Keratinocyte (primary cell): ENCODE measurements around the gene CWF19L2. TPM values are rescaled to one million over a fixed set of nuclear protein-coding genes. Genes with fewer than 3 reads are reported as not detected.

Experiments used
- DNase-seq: peaks from one replicate; pipeline ENCODE4 v3.0.0-alpha.2; 2011; ENCODE audit warnings: low read depth, missing footprints, low spot score
- FAIRE-seq: peaks from 2 replicates; lab custom pipeline; 2011; peaks lifted over from hg19 to GRCh38; lab: Jason Lieb, UNC
- H2AFZ ChIP-seq: 2 replicates; pipeline ENCODE4 v1.6.0; 2012; ENCODE audit warnings: low read length, control low read depth, inconsistent platforms; ENCODE audit not compliant: control insufficient read depth
- H3K27ac ChIP-seq: 2 replicates; pipeline ENCODE4 v1.5.1; 2011; ENCODE audit warnings: low read length; ENCODE audit not compliant: control insufficient read depth, insufficient read depth
- H3K27me3 ChIP-seq: 3 replicates; pipeline ENCODE4 v1.6.0; 2011; ENCODE audit warnings: low read length; ENCODE audit not compliant: control insufficient read depth, insufficient read depth; ENCODE audit errors: extremely low read depth
- H3K36me3 ChIP-seq, 2 experiments: 2 replicates in 1 of 2; 3 replicates in 1 of 2; pipeline ENCODE4 v1.5.1; 2011; ENCODE audit warnings: low read length in 2 of 2, mild to moderate bottlenecking in 1 of 2; ENCODE audit not compliant: control insufficient read depth in 2 of 2, insufficient read depth in 2 of 2; ENCODE audit errors: extremely low read depth in 1 of 2
- H3K4me1 ChIP-seq: 3 replicates; pipeline ENCODE4 v1.5.1; 2011; ENCODE audit warnings: low read length; ENCODE audit not compliant: control insufficient read depth, insufficient read depth; ENCODE audit errors: extremely low read depth
- H3K4me2 ChIP-seq: 3 replicates; pipeline ENCODE4 v1.6.0; 2011; ENCODE audit warnings: low read depth, low read length; ENCODE audit not compliant: control insufficient read depth, insufficient read depth; ENCODE audit errors: extremely low read depth
- H3K4me3 ChIP-seq, 3 experiments: fragments of 200-600 bp in 1 of 3; sonication (generic) in 1 of 3; 2 replicates in 2 of 3; 3 replicates in 1 of 3; pipeline ENCODE4 v1.5.1; 2011 to 2016; ENCODE audit warnings: low read length in 3 of 3, mild to moderate bottlenecking in 3 of 3, control low read depth in 2 of 3, inconsistent platforms in 1 of 3, low read depth in 1 of 3, mixed read lengths in 1 of 3, mixed run types in 1 of 3, moderate library complexity in 1 of 3; ENCODE audit not compliant: control insufficient read depth in 2 of 3, insufficient read depth in 2 of 3; ENCODE audit errors: extremely low read depth in 1 of 3
- H3K79me2 ChIP-seq: 2 replicates; pipeline ENCODE4 v1.6.0; 2012; ENCODE audit warnings: low read length; ENCODE audit not compliant: control insufficient read depth, insufficient read depth
- H3K9ac ChIP-seq: 3 replicates; pipeline ENCODE4 v1.6.0; 2011; ENCODE audit warnings: low read length; ENCODE audit not compliant: control insufficient read depth, insufficient read depth; ENCODE audit errors: extremely low read depth
- H3K9me1 ChIP-seq: 3 replicates; pipeline ENCODE4 v1.6.0; 2011; ENCODE audit warnings: low read length; ENCODE audit not compliant: control insufficient read depth, insufficient read depth; ENCODE audit errors: extremely low read depth
- H3K9me3 ChIP-seq: 2 replicates; pipeline ENCODE4 v1.5.1; 2012; ENCODE audit warnings: low read depth, low read length; ENCODE audit not compliant: control insufficient read depth
- H4K20me1 ChIP-seq: 3 replicates; pipeline ENCODE4 v1.6.0; 2011; ENCODE audit warnings: low read length; ENCODE audit not compliant: control insufficient read depth, insufficient read depth; ENCODE audit errors: extremely low read depth
- EZH2 ChIP-seq: IDR thresholded peaks from one replicate; pipeline ENCODE4 v1.6.1; 2012; ENCODE audit warnings: inconsistent platforms, mild to moderate bottlenecking, low read length, moderate library complexity
- dilution Hi-C: fragments of 300-500 bp; cut with MboI; formaldehyde crosslinking; loops from one replicate; pipeline ENCODE4 v1.7.0; 2020; ENCODE audit warnings: low sequenced_read_pairs; ENCODE audit not compliant: extremely low pct_ligation_motif_present
- polyA plus RNA-seq, 5 experiments: library from polyadenylated mRNA; depleted of rRNA in 3 of 5; stranded (reverse) in 3 of 5; stranded (forward) in 1 of 5; unstranded in 1 of 5; fragments of >200 nt; gene quantifications; 1 replicate in 1 of 5; 2 replicates in 3 of 5; 3 replicates in 1 of 5; pipeline versions ENCODE4 v1.2.1 to v1.2.3, GENCODE V29; 2011 to 2012; ENCODE audit warnings: missing spikeins in 2 of 5, low read depth in 1 of 5, low replicate concordance in 1 of 5
- TF ChIP-seq, protein P1 (sequence below), 3 experiments: IDR thresholded peaks in 1 of 3; conservative IDR thresholded peaks in 1 of 3; optimal IDR thresholded peaks in 1 of 3; 2 replicates in 2 of 3; 3 replicates in 1 of 3; pipeline versions ENCODE3 to v1.5.1; 2011; ENCODE audit warnings: low read length in 3 of 3, mild to moderate bottlenecking in 3 of 3, moderate library complexity in 2 of 3, control low read depth in 1 of 3, inconsistent platforms in 1 of 3; ENCODE audit not compliant: insufficient read depth in 2 of 3; ENCODE audit errors: extremely low read depth in 1 of 3

The CWF19L2 gene
- polyA plus RNA-seq, 1 donor (not counting 4 experiments of a cell fraction or from before 2014, with no cell fraction given): 6.2 TPM

DNA sequence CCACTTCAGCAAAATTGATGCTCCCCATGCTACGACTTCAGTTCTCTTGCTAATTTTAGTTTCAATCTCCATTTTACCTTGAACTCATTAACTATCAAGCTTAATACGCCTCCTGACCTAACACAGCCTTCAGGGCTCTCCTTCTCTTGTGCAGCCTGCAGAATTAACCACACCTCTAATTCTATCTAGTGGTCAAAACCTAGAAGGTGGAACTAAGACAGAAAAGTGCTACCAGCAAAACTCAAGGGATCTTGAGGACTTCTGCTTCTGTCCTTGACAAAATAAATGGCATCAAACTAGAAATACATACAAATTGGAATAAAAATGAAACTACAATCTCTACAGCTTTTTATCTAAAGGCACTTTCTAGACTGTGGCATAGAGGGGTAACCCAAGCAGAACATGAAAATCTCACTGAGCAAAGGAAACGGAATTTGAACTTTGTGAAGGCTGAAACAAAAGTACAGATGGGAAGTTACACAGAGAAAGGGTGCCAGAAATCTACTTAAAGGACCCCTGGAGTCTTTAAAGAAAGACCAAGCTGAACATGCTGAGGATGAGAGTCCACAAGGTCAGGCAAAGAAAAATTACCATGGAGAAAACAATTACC, 10.7 kb downstream of the CWF19L2 start:
- TF ChIP-seq, protein P1, sequence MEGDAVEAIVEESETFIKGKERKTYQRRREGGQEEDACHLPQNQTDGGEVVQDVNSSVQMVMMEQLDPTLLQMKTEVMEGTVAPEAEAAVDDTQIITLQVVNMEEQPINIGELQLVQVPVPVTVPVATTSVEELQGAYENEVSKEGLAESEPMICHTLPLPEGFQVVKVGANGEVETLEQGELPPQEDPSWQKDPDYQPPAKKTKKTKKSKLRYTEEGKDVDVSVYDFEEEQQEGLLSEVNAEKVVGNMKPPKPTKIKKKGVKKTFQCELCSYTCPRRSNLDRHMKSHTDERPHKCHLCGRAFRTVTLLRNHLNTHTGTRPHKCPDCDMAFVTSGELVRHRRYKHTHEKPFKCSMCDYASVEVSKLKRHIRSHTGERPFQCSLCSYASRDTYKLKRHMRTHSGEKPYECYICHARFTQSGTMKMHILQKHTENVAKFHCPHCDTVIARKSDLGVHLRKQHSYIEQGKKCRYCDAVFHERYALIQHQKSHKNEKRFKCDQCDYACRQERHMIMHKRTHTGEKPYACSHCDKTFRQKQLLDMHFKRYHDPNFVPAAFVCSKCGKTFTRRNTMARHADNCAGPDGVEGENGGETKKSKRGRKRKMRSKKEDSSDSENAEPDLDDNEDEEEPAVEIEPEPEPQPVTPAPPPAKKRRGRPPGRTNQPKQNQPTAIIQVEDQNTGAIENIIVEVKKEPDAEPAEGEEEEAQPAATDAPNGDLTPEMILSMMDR (optimal IDR thresholded peaks at IDR 0.05 in 1 of 3, IDR thresholded peaks at IDR 0.05 in 1 of 3, conservative IDR thresholded peaks at IDR 0.05 in 1 of 3; ENCODE audit: extremely low read depth in 1 of 3, insufficient read depth in 2 of 3, low read length in 3 of 3): no peak
- TF ChIP-seq EZH2: no peak
- Histone ChIP-seq H3K9me3 (no peaks in the 10 kb centered on the region), H3K9me1 (no peaks in the 10 kb centered on the region), H3K27me3 (no peaks in the 10 kb centered on the region), H3K4me2 (no peak overlapping the region), H3K79me2 (peaks cover 7% of the 10 kb centered on the region), H3K4me3 (no peak overlapping the region), H3K27ac (no peak overlapping the region), H3K4me1 (no peaks in the 10 kb centered on the region), H3K36me3 (no peaks in the 10 kb centered on the region), H3K9ac (no peak overlapping the region), H4K20me1 (no peaks in the 10 kb centered on the region), H2AFZ (no peak overlapping the region)
- dilution Hi-C loops: no loop called here
- FAIRE-seq: no peak
- DNase-seq: no peak

DNA sequence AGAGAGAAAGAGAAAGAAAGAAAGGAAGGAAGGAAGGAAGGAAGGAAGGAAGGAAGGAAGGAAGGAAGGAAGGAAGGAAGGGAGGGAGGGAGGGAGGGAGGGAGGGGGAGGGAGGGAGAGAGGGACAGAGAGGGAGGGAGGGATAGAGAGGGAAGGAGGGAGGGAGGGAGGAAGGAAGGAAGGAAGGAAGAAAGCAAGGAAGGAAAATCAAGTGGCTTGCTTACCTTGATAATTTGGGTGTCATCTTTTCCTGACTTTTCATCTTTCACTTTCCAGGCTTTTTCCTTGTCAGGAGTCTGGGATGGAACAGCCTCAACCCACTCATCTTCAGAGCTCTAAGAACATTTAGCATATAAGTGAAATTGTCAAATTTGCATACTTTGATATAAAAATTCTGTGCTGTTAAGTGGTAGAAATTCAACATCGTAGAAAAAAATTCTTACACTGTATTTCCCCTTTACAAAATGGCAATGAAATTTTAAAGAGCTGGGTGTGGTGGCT, 14.9 kb downstream of the CWF19L2 start:
- no peaks in the 10 kb centered on the region for H3K9me1 ChIP-seq
- dilution Hi-C loops: no loop called here
- no peak overlapping the region for H3K27ac ChIP-seq
- H3K79me2 ChIP-seq: no peaks in the 10 kb centered on the region
- no peak overlapping the region for H3K4me2 ChIP-seq
- no peaks in the 10 kb centered on the region for H3K4me1 ChIP-seq
- DNase-seq (no peak), FAIRE-seq (no peak)
- no peak overlapping the region for H3K9ac ChIP-seq
- H3K36me3 ChIP-seq: no peaks in the 10 kb centered on the region
- no peaks in the 10 kb centered on the region for H3K27me3 ChIP-seq
- no peak overlapping the region for H2AFZ ChIP-seq
- no peaks in the 10 kb centered on the region for H3K9me3 ChIP-seq
- no peaks in the 10 kb centered on the region for H4K20me1 ChIP-seq
- H3K4me3 ChIP-seq: no peak overlapping the region
- TF ChIP-seq EZH2: no peak
- TF ChIP-seq, protein P1 (optimal IDR thresholded peaks at IDR 0.05 in 1 of 3, IDR thresholded peaks at IDR 0.05 in 1 of 3, conservative IDR thresholded peaks at IDR 0.05 in 1 of 3; ENCODE audit: extremely low read depth in 1 of 3, insufficient read depth in 2 of 3, low read length in 3 of 3): no peak
